ENCODE data around the gene NPAS3. TPM values are rescaled to one million over a fixed set of nuclear protein-coding genes. Genes with fewer than 3 reads are reported as not detected.

NPAS3 gene
- total RNA-seq, 1 donor from 2014 or later, result 2.4 TPM

- Mint-ChIP-seq H3K27ac (ENCODE audit: unreplicated experiment) (no peak overlapping the region), H3K4me1 (ENCODE audit: unreplicated experiment) (peaks cover 44% of the 10 kb centered on the region), H3K9me3 (ENCODE audit: unreplicated experiment) (no peaks in the 10 kb centered on the region), H3K36me3 (ENCODE audit: unreplicated experiment) (no peaks in the 10 kb centered on the region), H3K4me3 (ENCODE audit: unreplicated experiment) (no peak overlapping the region), H3K27me3 (ENCODE audit: unreplicated experiment) (peaks cover 9% of the 10 kb centered on the region)
- TF ChIP-seq CTCF (IDR thresholded peaks at IDR 0.05), result no peak
- DNase-seq (ENCODE audit: extremely low spot score, unreplicated experiment), result no peak
These were observed 565.8 kb downstream of the NPAS3 start for GRCh38 chr14:33504246-33505099.

GRCh38 chr14:33505266-33505962 lies 566.7 kb downstream of the NPAS3 start:
- H3K9me3 Mint-ChIP-seq (ENCODE audit: unreplicated experiment), result no peaks in the 10 kb centered on the region
- DNase-seq (ENCODE audit: extremely low spot score, unreplicated experiment), result no peak
- no peak for TF ChIP-seq CTCF (IDR thresholded peaks at IDR 0.05)
- H3K4me1 Mint-ChIP-seq (ENCODE audit: unreplicated experiment), result peaks cover 50% of the 10 kb centered on the region
- H3K27ac Mint-ChIP-seq (ENCODE audit: unreplicated experiment), result peak overlapping the region; percentile 4
- no peaks in the 10 kb centered on the region for H3K36me3 Mint-ChIP-seq (ENCODE audit: unreplicated experiment)
- no peak overlapping the region for H3K4me3 Mint-ChIP-seq (ENCODE audit: unreplicated experiment)
- peaks cover 9% of the 10 kb centered on the region for H3K27me3 Mint-ChIP-seq (ENCODE audit: unreplicated experiment)

- no peak overlapping the region for H3K4me3 Mint-ChIP-seq (ENCODE audit: unreplicated experiment)
- H3K4me1 Mint-ChIP-seq (ENCODE audit: unreplicated experiment), result peaks cover 53% of the 10 kb centered on the region
- no peak for DNase-seq (ENCODE audit: extremely low spot score, unreplicated experiment)
- no peak for TF ChIP-seq CTCF (IDR thresholded peaks at IDR 0.05)
- peaks cover 9% of the 10 kb centered on the region for H3K27me3 Mint-ChIP-seq (ENCODE audit: unreplicated experiment)
- H3K36me3 Mint-ChIP-seq (ENCODE audit: unreplicated experiment), result no peaks in the 10 kb centered on the region
- H3K9me3 Mint-ChIP-seq (ENCODE audit: unreplicated experiment), result no peaks in the 10 kb centered on the region
- H3K27ac Mint-ChIP-seq (ENCODE audit: unreplicated experiment), result peak overlapping the region; percentile 4
These were observed 567.3 kb downstream of the NPAS3 start for GRCh38 chr14:33505963-33506329.

- peak overlapping the region; percentile 45 for H3K27ac Mint-ChIP-seq (ENCODE audit: unreplicated experiment)
- no peak for TF ChIP-seq CTCF (IDR thresholded peaks at IDR 0.05)
- no peaks in the 10 kb centered on the region for H3K27me3 Mint-ChIP-seq (ENCODE audit: unreplicated experiment)
- H3K4me1 Mint-ChIP-seq (ENCODE audit: unreplicated experiment), result peaks cover 73% of the 10 kb centered on the region
- H3K36me3 Mint-ChIP-seq (ENCODE audit: unreplicated experiment), result no peaks in the 10 kb centered on the region
- no peak overlapping the region for H3K4me3 Mint-ChIP-seq (ENCODE audit: unreplicated experiment)
- DNase-seq (ENCODE audit: extremely low spot score, unreplicated experiment), result no peak
- H3K9me3 Mint-ChIP-seq (ENCODE audit: unreplicated experiment), result no peaks in the 10 kb centered on the region
These were observed 569.7 kb downstream of the NPAS3 start for GRCh38 chr14:33508126-33509062.
